Neural cell (in vitro differentiated cells): ENCODE results near the gene CDK11A. TPM values are rescaled to one million over a fixed set of nuclear protein-coding genes. Genes with fewer than 3 reads are reported as not detected.
"Not testable (repeated sequence)": the region's sequence is repeated elsewhere in the genome, so short reads cannot be mapped to it uniquely, and the experiment has no call there.

ENCODE experiments used
- H2AFZ ChIP-seq: fragments of 200-600, 300-800 bp; sonication (generic), shearing (Covaris generic); 2 replicates; pipeline ENCODE4 v1.6.0; 2014; ENCODE audit warnings: low read depth, mild to moderate bottlenecking, antibody characterized with exemption, low read length, moderate library complexity
- H3F3A ChIP-seq: fragments of 200-600 bp; shearing (Covaris generic); 2 replicates; pipeline ENCODE4 v1.6.1; 2016; ENCODE audit warnings: mild to moderate bottlenecking, moderate library complexity, mixed read lengths, antibody characterized with exemption, low read length; ENCODE audit not compliant: insufficient read depth, poor library complexity, severe bottlenecking
- H3K27ac ChIP-seq: fragments of 200-600, 300-800 bp; sonication (generic), shearing (Covaris generic); 2 replicates; pipeline ENCODE4 v1.5.1; 2014; ENCODE audit warnings: mild to moderate bottlenecking, low read length, moderate library complexity
- H3K27me3 ChIP-seq: fragments of 300-800, 200-600 bp; sonication (generic), shearing (Covaris generic); 2 replicates; pipeline ENCODE4 v1.6.0; 2014; ENCODE audit warnings: mild to moderate bottlenecking, low read depth, low read length, moderate library complexity; ENCODE audit not compliant: insufficient read depth
- H3K36me3 ChIP-seq: fragments of 300-800, 200-600 bp; sonication (generic), shearing (Covaris generic); 2 replicates; pipeline ENCODE4 v1.5.1; 2014; ENCODE audit warnings: mild to moderate bottlenecking, antibody characterized with exemption, low read length, moderate library complexity; ENCODE audit not compliant: insufficient read depth
- H3K4me2 ChIP-seq: fragments of 300-800, 200-600 bp; sonication (generic), shearing (Covaris generic); 2 replicates; pipeline ENCODE4 v1.6.0; 2014; ENCODE audit warnings: mild to moderate bottlenecking, low read length
- H3K4me3 ChIP-seq: fragments of 300-800, 200-600 bp; sonication (generic), shearing (Covaris generic); 2 replicates; pipeline ENCODE4 v1.5.1; 2014; ENCODE audit warnings: mild to moderate bottlenecking, low read length, moderate library complexity
- H3K79me2 ChIP-seq: fragments of 200-600 bp; shearing (Covaris generic); replicated peaks from 2 replicates; pipeline ENCODE4 v1.6.0; 2014; ENCODE audit warnings: mild to moderate bottlenecking, low read length, moderate library complexity; ENCODE audit not compliant: insufficient read depth
- H3K9ac ChIP-seq: fragments of 300-800, 200-600 bp; sonication (generic), shearing (Covaris generic); 2 replicates; pipeline ENCODE4 v1.6.1; 2016; ENCODE audit warnings: mild to moderate bottlenecking, low read length, mixed read lengths
- H3K9me2 ChIP-seq: fragments of 200-600 bp; shearing (Covaris generic); 2 replicates; pipeline ENCODE4 v1.6.1; 2016; ENCODE audit warnings: mild to moderate bottlenecking, low read length, mixed read lengths; ENCODE audit not compliant: insufficient read depth
- H3K9me3 ChIP-seq: fragments of 200-600, 300-800 bp; sonication (generic), shearing (Covaris generic); 2 replicates; pipeline ENCODE4 v1.6.1; 2016; ENCODE audit warnings: mild to moderate bottlenecking, mixed run types, low read length, moderate library complexity, mixed read lengths
- H4K20me1 ChIP-seq: fragments of 200-600 bp; shearing (Covaris generic); 2 replicates; pipeline ENCODE4 v1.6.1; 2016; ENCODE audit warnings: mild to moderate bottlenecking, mixed run types; ENCODE audit not compliant: insufficient read depth
- CTCF ChIP-seq: fragments of 450-650 bp; IDR thresholded peaks from 2 replicates; pipeline ENCODE4 v1.5.1; 2014; ENCODE audit warnings: antibody characterized with exemption, mild to moderate bottlenecking, moderate library complexity; ENCODE audit not compliant: poor library complexity, severe bottlenecking
- EP300 ChIP-seq: fragments of 450-650 bp; conservative IDR thresholded peaks from 2 replicates; pipeline ENCODE4 v1.6.1; 2014; ENCODE audit warnings: antibody characterized with exemption, mild to moderate bottlenecking, moderate library complexity; ENCODE audit not compliant: poor library complexity, severe bottlenecking
- EZH2 ChIP-seq: fragments of 200-600, 300-800 bp; shearing (Covaris generic), sonication (generic); IDR thresholded peaks from 2 replicates; pipeline ENCODE4 v1.6.1; 2014; ENCODE audit warnings: antibody characterized with exemption, low read length, borderline replicate concordance, mild to moderate bottlenecking; ENCODE audit not compliant: insufficient read depth, poor library complexity, severe bottlenecking
- MXI1 ChIP-seq: fragments of 450-650 bp; conservative IDR thresholded peaks from 2 replicates; pipeline ENCODE4 v1.6.1; 2014; ENCODE audit warnings: antibody characterized with exemption, mild to moderate bottlenecking; ENCODE audit not compliant: poor library complexity, severe bottlenecking
- POLR2AphosphoS5 ChIP-seq: IDR thresholded peaks from 2 replicates; pipeline ENCODE4 v1.6.1; 2012
- RAD21 ChIP-seq: fragments of 450-650 bp; conservative IDR thresholded peaks from 2 replicates; pipeline ENCODE4 v1.6.1; 2014; ENCODE audit warnings: antibody characterized with exemption, mild to moderate bottlenecking, moderate library complexity
- REST ChIP-seq: IDR thresholded peaks from 2 replicates; pipeline ENCODE4 v1.6.1; 2012; ENCODE audit warnings: borderline replicate concordance
- SMC3 ChIP-seq: fragments of 450-650 bp; conservative IDR thresholded peaks from 2 replicates; pipeline ENCODE4 v1.6.1; 2014; ENCODE audit warnings: antibody characterized with exemption, mild to moderate bottlenecking, moderate library complexity; ENCODE audit not compliant: poor library complexity
- TAF1 ChIP-seq: IDR thresholded peaks from 2 replicates; pipeline ENCODE4 v1.6.1; 2012; ENCODE audit warnings: low read depth
- polyA plus RNA-seq: library from polyadenylated mRNA; depleted of rRNA; stranded (reverse); fragments of >200 nt; gene quantifications from 2 replicates; pipeline ENCODE4 v1.2.3, GENCODE V29; 2014

The CDK11A gene
- polyA plus RNA-seq, 1 donor from 2014 or later = 20.2 TPM

- H3F3A ChIP-seq, H3K79me2 ChIP-seq, H4K20me1 ChIP-seq, H3K36me3 ChIP-seq, H3K9me2 ChIP-seq, H3K27me3 ChIP-seq, H3K9ac ChIP-seq, H3K27ac ChIP-seq, H3K4me2 ChIP-seq, H2AFZ ChIP-seq, H3K9me3 ChIP-seq, H3K4me3 ChIP-seq: not testable (repeated sequence)
Measured at GRCh38 chr1:1705623-1706022, 18.5 kb downstream of the CDK11A start.

GRCh38 chr1:1704284-1704957, 19.7 kb downstream of the CDK11A start:
- H3K9me2 ChIP-seq, H3K27ac ChIP-seq, H3K9me3 ChIP-seq, H3K4me2 ChIP-seq, H3K79me2 ChIP-seq, H4K20me1 ChIP-seq, H2AFZ ChIP-seq, H3K4me3 ChIP-seq, H3K27me3 ChIP-seq, H3K9ac ChIP-seq, H3K36me3 ChIP-seq, H3F3A ChIP-seq: not testable (repeated sequence)

- no peaks in the 10 kb centered on the region for H3F3A ChIP-seq
- no peak overlapping the region for H2AFZ ChIP-seq
- no peaks in the 10 kb centered on the region for H3K9me3 ChIP-seq
- no peaks in the 10 kb centered on the region for H3K79me2 ChIP-seq
- TF ChIP-seq SMC3 = no peak
- TF ChIP-seq REST = no peak
- no peak for TF ChIP-seq POLR2AphosphoS5
- TF ChIP-seq EP300 = no peak
- no peak for TF ChIP-seq MXI1
- TF ChIP-seq EZH2 = no peak
- no peak for TF ChIP-seq CTCF
- TF ChIP-seq RAD21 = no peak
- no peak for TF ChIP-seq TAF1
- no peak overlapping the region for H3K4me3 ChIP-seq
- H3K27ac ChIP-seq = no peak overlapping the region
- no peak overlapping the region for H3K4me2 ChIP-seq
- H4K20me1 ChIP-seq = no peaks in the 10 kb centered on the region
- H3K27me3 ChIP-seq = no peaks in the 10 kb centered on the region
- H3K9ac ChIP-seq = no peak overlapping the region
- H3K36me3 ChIP-seq = no peaks in the 10 kb centered on the region
- H3K9me2 ChIP-seq = no peaks in the 10 kb centered on the region
Measured at GRCh38 chr1:1703796-1704195, 20.4 kb downstream of the CDK11A start.

- not testable (repeated sequence) for H3K9ac ChIP-seq, H3K36me3 ChIP-seq, H3K9me2 ChIP-seq, H3K9me3 ChIP-seq, H3K79me2 ChIP-seq, H3K4me2 ChIP-seq, H4K20me1 ChIP-seq, H3K4me3 ChIP-seq, H3F3A ChIP-seq, H2AFZ ChIP-seq, H3K27me3 ChIP-seq, H3K27ac ChIP-seq
Measured at GRCh38 chr1:1702506-1702905, 21.7 kb downstream of the CDK11A start.

GRCh38 chr1:1700557-1700956, 23.6 kb downstream of the CDK11A start:
- not testable (repeated sequence) for H3K4me2 ChIP-seq, H3K79me2 ChIP-seq, H3F3A ChIP-seq, H3K36me3 ChIP-seq, H2AFZ ChIP-seq, H3K27ac ChIP-seq, H3K9me2 ChIP-seq, H3K9me3 ChIP-seq, H3K4me3 ChIP-seq, H3K9ac ChIP-seq, H3K27me3 ChIP-seq, H4K20me1 ChIP-seq
